ENCODE measurements around the gene MBNL2. TPM values are rescaled to one million over a fixed set of nuclear protein-coding genes. Genes with fewer than 3 reads are reported as not detected.
A peak's percentile ranks its signal among the peaks of the same experiment; 100 is the strongest.

The MBNL2 gene
- total and polyA plus RNA-seq, 2 experiments from 2014 or later = 0.55 to 3.2 TPM

GRCh38 chr13:97226013-97226412 lies 3.9 kb downstream of the MBNL2 start:
- no peak overlapping the region for H3K4me3 ChIP-seq
- H3K79me2 ChIP-seq (replicated peaks; ENCODE audit: insufficient read depth) = no peaks in the 10 kb centered on the region
- ATAC-seq (no peak), DNase-seq (ENCODE audit: low spot score) (no peak)
- peaks cover 23% of the 10 kb centered on the region for H3K4me1 ChIP-seq (ENCODE audit: insufficient read depth)
- Mint-ChIP-seq H3K9me3 (no peaks in the 10 kb centered on the region; the same call in 2 of the 3 replicates), H3K27me3 (ENCODE audit: insufficient read depth, low read depth, poor library complexity) (peaks cover 77% of the 10 kb centered on the region), H3K4me1 (peaks cover 38% of the 10 kb centered on the region), H3K36me3 (ENCODE audit: low read depth) (no peaks in the 10 kb centered on the region), H3K27ac (no peak overlapping the region), H3K4me3 (no peak overlapping the region)
- peaks cover 85% of the 10 kb centered on the region for H3K27me3 ChIP-seq (ENCODE audit: insufficient read depth)
- H3K4me2 ChIP-seq = no peak overlapping the region
- no peaks in the 10 kb centered on the region for H3K9me2 ChIP-seq (ENCODE audit: insufficient read depth)
- peaks cover 16% of the 10 kb centered on the region; the same call in 1 of the 2 replicates for H4K20me1 ChIP-seq (replicated peaks; ENCODE audit: insufficient read depth)
- no peak overlapping the region for H3K27ac ChIP-seq (ENCODE audit: low read depth)
- H3K36me3 ChIP-seq (ENCODE audit: insufficient read depth) = no peaks in the 10 kb centered on the region
- H2AFZ ChIP-seq = no peak overlapping the region
- H3F3A ChIP-seq (replicated peaks; ENCODE audit: low read depth) = no peaks in the 10 kb centered on the region
- no peak for TF ChIP-seq EZH2phosphoT487 (IDR thresholded peaks at IDR 0.05; ENCODE audit: unreplicated experiment)
- no peak for TF ChIP-seq ZNF462 (CRISPR knock-in tag; IDR thresholded peaks at IDR 0.05)
- TF ChIP-seq JUNB (IDR thresholded peaks at IDR 0.05; ENCODE audit: unreplicated experiment) = no peak
- TF ChIP-seq NANOG (IDR thresholded peaks at IDR 0.05; ENCODE audit: borderline replicate concordance) = no peak

DNA sequence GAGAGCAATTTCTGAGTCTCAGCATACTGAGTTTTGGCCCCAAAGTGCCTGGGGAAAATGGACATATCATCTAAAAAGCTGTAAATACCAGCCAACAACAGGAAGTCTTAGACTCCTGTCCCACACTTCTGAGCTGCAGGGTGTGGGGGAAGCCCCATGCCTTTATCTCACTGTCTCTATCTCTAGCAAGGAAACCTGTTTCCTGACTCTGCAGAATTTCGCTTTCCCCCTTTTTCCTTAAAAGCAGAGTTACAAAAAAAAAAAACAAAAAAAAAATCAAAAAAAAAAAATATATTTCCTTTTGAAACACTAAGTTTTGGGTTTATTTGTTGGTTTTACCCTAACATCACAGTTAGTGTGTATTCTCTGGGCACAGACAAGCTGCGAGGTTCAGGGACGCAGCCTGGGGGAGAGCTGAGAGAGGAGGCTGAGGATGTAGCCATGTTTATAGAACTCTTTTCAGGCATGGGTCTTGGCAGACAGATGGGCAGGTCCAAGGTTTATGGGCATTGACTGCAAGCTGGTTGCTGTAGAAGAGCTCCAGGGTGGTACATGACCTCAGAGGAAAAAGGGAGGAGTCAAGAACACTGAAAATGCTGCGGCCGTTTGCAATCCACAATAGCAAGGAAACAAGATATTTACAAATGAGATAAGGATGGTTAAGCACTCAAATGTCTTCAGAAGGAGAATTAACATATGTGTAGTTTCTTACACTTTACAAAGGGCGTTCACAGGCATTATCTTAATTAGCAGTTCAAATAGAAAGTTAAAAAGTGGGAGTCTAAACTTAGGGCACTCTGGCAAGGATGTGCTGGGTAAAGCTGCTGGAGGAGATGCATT lies 4.9 kb downstream of the MBNL2 start:
- no peaks in the 10 kb centered on the region; the same call in 2 of the 3 replicates for H3K9me3 Mint-ChIP-seq
- H3K27ac Mint-ChIP-seq = no peak overlapping the region
- H3K4me3 Mint-ChIP-seq = no peak overlapping the region
- DNase-seq (ENCODE audit: low spot score) (peak; percentile 80), ATAC-seq (peak; percentile 59)
- no peak overlapping the region for H3K4me2 ChIP-seq
- no peaks in the 10 kb centered on the region for H3F3A ChIP-seq (replicated peaks; ENCODE audit: low read depth)
- no peak overlapping the region for H2AFZ ChIP-seq
- H3K36me3 ChIP-seq (ENCODE audit: insufficient read depth) = no peaks in the 10 kb centered on the region
- H3K36me3 Mint-ChIP-seq (ENCODE audit: low read depth) = no peaks in the 10 kb centered on the region
- H3K4me3 ChIP-seq = no peak overlapping the region
- peaks cover 87% of the 10 kb centered on the region for H3K27me3 Mint-ChIP-seq (ENCODE audit: insufficient read depth, low read depth, poor library complexity)
- no peaks in the 10 kb centered on the region for H3K79me2 ChIP-seq (replicated peaks; ENCODE audit: insufficient read depth)
- H3K9me2 ChIP-seq (ENCODE audit: insufficient read depth) = no peaks in the 10 kb centered on the region
- peaks cover 23% of the 10 kb centered on the region for H3K4me1 ChIP-seq (ENCODE audit: insufficient read depth)
- no peak overlapping the region for H3K27ac ChIP-seq (ENCODE audit: low read depth)
- H4K20me1 ChIP-seq (replicated peaks; ENCODE audit: insufficient read depth) = peaks cover 16% of the 10 kb centered on the region; the same call in 1 of the 2 replicates
- H3K27me3 ChIP-seq (ENCODE audit: insufficient read depth) = peaks cover 95% of the 10 kb centered on the region
- peaks cover 36% of the 10 kb centered on the region for H3K4me1 Mint-ChIP-seq
- TF ChIP-seq ZNF331 (CRISPR knock-in tag; IDR thresholded peaks at IDR 0.05; ENCODE audit: low read depth) = no peak
- TF ChIP-seq NANOG (IDR thresholded peaks at IDR 0.05; ENCODE audit: borderline replicate concordance) = peak; percentile 97
- TF ChIP-seq, protein P1, sequence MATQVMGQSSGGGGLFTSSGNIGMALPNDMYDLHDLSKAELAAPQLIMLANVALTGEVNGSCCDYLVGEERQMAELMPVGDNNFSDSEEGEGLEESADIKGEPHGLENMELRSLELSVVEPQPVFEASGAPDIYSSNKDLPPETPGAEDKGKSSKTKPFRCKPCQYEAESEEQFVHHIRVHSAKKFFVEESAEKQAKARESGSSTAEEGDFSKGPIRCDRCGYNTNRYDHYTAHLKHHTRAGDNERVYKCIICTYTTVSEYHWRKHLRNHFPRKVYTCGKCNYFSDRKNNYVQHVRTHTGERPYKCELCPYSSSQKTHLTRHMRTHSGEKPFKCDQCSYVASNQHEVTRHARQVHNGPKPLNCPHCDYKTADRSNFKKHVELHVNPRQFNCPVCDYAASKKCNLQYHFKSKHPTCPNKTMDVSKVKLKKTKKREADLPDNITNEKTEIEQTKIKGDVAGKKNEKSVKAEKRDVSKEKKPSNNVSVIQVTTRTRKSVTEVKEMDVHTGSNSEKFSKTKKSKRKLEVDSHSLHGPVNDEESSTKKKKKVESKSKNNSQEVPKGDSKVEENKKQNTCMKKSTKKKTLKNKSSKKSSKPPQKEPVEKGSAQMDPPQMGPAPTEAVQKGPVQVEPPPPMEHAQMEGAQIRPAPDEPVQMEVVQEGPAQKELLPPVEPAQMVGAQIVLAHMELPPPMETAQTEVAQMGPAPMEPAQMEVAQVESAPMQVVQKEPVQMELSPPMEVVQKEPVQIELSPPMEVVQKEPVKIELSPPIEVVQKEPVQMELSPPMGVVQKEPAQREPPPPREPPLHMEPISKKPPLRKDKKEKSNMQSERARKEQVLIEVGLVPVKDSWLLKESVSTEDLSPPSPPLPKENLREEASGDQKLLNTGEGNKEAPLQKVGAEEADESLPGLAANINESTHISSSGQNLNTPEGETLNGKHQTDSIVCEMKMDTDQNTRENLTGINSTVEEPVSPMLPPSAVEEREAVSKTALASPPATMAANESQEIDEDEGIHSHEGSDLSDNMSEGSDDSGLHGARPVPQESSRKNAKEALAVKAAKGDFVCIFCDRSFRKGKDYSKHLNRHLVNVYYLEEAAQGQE (IDR thresholded peaks at IDR 0.05; ENCODE audit: unreplicated experiment) = no peak
- no peak for TF ChIP-seq CREB1 (CRISPR knock-in tag; IDR thresholded peaks at IDR 0.05; ENCODE audit: low read depth)
- peak; percentile 72 for TF ChIP-seq POLR2AphosphoS5 (IDR thresholded peaks at IDR 0.05; ENCODE audit: low read depth)
